ENCODE measurements around the gene PDE6C.

PDE6C gene

GRCh38 chr10:93703066-93703465 lies 90.7 kb downstream of the PDE6C start:
- no peak for DNase-seq (ENCODE audit: low read depth)

DNA sequence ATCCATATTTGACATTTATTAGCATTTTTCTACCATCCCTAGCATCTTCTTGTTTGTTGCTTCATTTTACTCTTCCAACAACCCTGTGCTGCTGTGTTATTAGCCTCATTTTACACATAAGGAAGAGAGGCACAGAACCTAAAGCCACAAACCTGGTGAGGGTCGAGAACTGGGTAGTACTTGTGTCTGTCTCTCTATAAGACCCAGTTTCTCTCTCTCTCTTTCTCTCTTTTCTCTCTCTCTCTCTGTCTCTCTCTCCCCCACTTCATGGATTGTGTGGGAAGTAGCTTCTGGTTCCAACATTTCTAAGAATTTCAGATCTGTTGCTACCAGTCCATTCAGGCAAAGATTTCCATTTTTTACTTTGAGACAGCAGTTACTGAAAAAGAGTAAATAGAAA lies 91.5 kb downstream of the PDE6C start:
- DNase-seq (ENCODE audit: low read depth) = no peak

- no peak for DNase-seq (ENCODE audit: low read depth)
Measured at GRCh38 chr10:93704451-93704850, 92.1 kb downstream of the PDE6C start.

DNA sequence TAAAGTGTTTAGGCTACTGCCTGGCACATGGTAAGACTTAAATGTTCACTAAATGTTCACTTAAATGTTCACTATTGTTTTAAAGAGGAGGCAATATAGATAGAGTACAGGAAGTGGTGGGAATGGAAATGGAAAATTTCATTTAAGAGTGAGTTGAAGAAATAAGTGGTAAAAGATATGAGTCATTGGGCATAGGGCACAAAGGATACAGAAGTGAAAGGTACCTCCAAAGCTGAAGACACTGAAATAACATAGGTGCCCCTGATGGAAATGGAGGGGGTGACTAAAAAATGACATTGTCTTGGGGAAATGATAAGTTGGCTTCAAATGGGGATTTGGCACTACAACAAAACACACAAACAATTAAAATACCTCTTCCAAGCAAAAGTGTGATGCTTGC lies 95.3 kb downstream of the PDE6C start:
- DNase-seq (ENCODE audit: low read depth) = no peak

- no peak for DNase-seq (ENCODE audit: low read depth)
Measured at GRCh38 chr10:93710333-93710909, 98.1 kb downstream of the PDE6C start.

DNA sequence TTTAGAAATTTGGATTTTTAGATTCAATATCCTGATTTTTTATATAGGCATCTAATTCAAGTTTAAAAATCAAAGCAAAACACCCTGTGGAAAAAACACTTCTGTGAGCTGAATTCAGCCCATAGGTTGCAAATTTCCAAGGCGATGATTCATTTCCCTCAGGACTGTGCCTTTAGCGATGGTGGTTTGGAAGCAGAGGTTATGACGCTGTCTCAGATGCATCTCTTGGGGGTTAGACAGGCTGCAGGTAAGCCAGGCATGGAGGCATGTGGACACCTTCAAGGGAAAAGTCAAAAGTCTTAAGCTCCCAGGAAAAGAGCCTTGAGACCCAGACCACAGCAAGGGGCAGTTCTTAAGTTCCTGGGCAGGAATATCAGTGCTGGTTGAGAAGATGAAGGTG lies 99.6 kb downstream of the PDE6C start:
- no peak for DNase-seq (ENCODE audit: low read depth)

GRCh38 chr10:93712593-93712992 lies 100.3 kb downstream of the PDE6C start:
- DNase-seq (ENCODE audit: low read depth) = no peak

- DNase-seq (ENCODE audit: low read depth) = no peak
Measured at GRCh38 chr10:93715345-93715744, 103.0 kb downstream of the PDE6C start.
